Astrocyte of the cerebellum (primary cell): ENCODE data around the gene ADCY6.
"Not testable (repeated sequence)": the region's sequence is repeated elsewhere in the genome, so short reads cannot be mapped to it uniquely, and the experiment has no call there.

Experiments used
- DNase-seq: peaks from one replicate; pipeline ENCODE4 v3.0.0-alpha.2; 2011; ENCODE audit warnings: low read depth
- H3K4me3 ChIP-seq: 2 replicates; pipeline ENCODE4 v1.5.1; 2011; ENCODE audit warnings: mild to moderate bottlenecking, low read depth, low read length, moderate library complexity
- in situ Hi-C: cut with HindIII; loops from 2 replicates; pipeline ENCODE4 v1.10.0; 2017; ENCODE audit warnings: low sequenced_read_pairs
- TF ChIP-seq, protein P1 (sequence below): IDR thresholded peaks from 2 replicates; pipeline ENCODE4 v1.5.1; 2012; ENCODE audit warnings: low read length, low read depth, moderate library complexity, mild to moderate bottlenecking; ENCODE audit errors: missing control alignments

Gene ADCY6

DNA sequence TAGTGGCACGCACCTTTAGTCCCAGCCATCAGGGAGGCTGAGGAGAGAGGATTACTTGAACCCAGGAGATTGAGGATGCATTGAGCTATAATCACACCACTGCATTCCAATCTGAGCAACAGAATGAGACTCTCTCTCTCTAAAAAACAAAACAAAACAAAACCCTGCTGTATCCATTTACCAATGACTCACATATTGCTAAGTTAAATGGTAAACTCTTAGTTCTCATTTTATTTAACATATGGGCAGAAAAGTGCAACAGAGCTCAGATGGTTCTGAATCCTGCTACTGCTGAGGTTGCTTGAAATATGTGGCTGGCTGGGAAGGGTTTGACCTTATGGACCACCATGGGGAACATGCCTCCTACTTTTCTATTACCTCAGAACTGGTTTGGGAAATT is 38.7 kb downstream of the ADCY6 start:
- H3K4me3 ChIP-seq, result no peak overlapping the region
- no peak for DNase-seq

DNA sequence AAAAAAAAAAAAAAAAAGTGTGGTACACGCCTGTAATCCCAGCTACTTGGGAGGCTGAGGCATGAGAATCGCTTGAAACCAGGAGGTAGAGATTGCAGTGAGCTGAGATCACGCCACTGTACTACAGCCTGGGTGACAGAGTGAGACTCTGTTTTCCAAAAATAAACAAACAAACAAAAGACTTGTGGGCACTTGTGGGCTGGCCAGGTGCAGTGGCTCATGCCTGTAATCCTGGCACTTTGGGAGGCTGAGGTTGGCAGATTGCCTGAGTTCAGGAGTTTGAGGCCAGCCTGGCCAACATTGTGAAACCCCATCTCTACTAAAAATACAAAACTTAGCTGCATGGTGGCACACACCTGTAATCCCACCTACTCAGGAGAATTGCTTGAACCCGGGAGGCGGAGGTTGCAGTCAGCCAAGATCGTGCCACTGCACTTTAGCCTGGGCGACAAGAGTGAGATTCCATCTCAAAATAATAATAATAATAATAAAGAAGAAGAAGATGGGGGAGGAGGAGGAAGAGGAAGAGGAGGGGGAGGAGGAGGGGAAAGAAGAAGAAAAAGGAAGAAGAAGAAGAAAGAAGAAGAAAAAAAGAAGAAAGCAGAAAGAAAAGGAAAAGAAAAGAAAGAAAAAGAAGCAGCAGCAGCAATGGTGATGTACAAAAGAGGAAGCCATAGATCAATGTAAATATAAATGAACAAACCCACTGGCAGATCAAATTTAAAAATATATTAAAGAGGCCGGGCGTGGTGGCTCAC is 44.5 kb downstream of the ADCY6 start:
- in situ Hi-C loops, result no loop called here
- no peak overlapping the region for H3K4me3 ChIP-seq
- DNase-seq, result no peak
- TF ChIP-seq, protein P1, sequence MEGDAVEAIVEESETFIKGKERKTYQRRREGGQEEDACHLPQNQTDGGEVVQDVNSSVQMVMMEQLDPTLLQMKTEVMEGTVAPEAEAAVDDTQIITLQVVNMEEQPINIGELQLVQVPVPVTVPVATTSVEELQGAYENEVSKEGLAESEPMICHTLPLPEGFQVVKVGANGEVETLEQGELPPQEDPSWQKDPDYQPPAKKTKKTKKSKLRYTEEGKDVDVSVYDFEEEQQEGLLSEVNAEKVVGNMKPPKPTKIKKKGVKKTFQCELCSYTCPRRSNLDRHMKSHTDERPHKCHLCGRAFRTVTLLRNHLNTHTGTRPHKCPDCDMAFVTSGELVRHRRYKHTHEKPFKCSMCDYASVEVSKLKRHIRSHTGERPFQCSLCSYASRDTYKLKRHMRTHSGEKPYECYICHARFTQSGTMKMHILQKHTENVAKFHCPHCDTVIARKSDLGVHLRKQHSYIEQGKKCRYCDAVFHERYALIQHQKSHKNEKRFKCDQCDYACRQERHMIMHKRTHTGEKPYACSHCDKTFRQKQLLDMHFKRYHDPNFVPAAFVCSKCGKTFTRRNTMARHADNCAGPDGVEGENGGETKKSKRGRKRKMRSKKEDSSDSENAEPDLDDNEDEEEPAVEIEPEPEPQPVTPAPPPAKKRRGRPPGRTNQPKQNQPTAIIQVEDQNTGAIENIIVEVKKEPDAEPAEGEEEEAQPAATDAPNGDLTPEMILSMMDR, result no peak

More for the DNA sequence above, 38.7 kb downstream of the ADCY6 start:
- in situ Hi-C loops, result loop anchor here (5.0 kb wide), 1 partner anchor 47 kb away; no protein-coding TSS in a partner anchor
- TF ChIP-seq, protein P1, result no peak

DNA sequence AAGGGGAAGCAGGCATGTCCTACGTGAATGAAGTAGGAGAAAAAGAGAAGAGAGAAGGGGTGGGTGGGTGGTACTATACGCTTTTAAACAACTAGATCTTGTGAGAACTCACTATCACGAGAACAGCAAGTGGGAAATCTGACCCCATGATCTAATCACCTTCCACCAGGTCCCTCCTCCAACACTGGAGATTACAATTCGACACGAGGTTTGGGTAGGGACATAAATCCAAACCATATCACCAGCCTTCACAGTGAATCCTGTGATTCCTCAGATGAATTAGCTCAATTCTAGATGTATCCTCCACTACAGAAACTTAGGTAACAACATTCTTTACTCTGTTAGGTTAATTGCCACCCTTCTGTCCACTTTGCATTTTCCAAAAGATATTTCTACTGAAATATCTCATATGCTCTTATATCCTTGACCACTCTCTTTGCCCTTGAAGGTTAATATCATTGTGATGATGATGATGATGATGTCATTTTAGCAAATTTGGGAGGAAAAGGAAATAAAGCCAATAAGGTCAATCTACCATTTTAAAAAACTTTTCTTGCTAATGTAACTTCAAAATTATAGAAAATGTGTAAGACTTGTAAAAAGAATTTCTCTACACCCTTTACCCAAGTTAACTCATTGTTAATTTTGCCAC is 49.1 kb downstream of the ADCY6 start:
- no peak overlapping the region for H3K4me3 ChIP-seq
- TF ChIP-seq, protein P1, result no peak
- DNase-seq, result no peak
- in situ Hi-C loops, result no loop called here

DNA sequence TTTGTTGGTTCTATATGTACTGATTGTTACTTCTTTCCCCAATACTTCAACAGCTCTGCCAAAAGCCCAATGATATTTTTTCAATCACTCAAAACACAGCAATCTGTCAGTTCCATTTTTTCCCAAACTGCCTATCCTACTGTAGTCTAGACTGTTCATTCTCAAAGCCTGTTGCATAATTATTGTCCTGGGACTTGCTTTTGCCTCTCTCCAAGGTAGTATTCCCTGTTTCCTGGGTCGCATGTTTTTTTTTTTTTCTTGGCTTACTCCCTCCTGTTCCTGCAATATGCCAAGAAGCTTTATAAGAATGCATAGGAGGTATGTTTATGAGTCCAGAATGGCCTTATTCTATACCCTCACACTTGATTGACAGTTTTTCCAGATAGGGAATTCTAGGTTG is 52.4 kb downstream of the ADCY6 start:
- H3K4me3 ChIP-seq, result no peak overlapping the region
- in situ Hi-C loops, result no loop called here
- no peak for DNase-seq
- TF ChIP-seq, protein P1, result no peak

DNA sequence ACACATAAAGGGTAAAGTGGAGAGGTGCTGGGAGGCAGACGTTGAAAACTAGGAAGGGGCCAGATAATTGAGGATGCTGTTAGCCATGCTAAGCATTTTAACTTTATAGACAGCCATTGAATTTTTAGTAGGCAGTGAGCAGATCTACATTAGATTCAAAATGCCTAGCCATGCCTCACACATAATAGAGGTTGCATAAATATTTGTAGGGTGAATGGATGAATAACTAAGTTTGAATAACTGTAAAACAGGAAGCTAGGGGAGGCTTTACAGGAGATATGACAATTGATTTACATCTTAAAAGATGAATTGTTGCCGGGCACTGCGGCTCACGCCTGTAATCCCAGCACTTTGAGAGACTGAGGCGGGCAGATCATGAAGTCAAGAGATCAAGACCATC is 60.1 kb downstream of the ADCY6 start:
- H3K4me3 ChIP-seq, result no peak overlapping the region
- in situ Hi-C loops, result no loop called here
- DNase-seq, result no peak
- TF ChIP-seq, protein P1, result no peak

DNA sequence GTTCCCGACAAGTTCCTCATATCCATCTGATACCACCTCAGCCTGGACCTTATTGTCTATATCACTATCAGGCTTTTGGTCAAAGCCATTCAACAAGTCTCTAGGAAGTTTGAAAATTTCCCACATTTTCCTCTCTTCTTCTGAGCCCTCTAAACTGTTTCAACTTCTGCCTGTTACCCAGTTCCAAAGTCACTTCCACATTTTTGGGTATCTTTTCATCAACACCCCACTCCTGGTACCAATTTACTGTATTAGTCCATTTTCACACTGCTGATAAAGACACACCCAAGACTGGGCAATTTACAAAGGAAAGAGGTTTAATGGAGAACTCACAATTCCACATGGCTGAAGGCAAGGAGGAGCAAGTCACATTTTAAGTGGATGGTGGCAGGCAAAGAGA is 68.2 kb downstream of the ADCY6 start:
- H3K4me3 ChIP-seq, DNase-seq, in situ Hi-C loops: not testable (repeated sequence)

DNA sequence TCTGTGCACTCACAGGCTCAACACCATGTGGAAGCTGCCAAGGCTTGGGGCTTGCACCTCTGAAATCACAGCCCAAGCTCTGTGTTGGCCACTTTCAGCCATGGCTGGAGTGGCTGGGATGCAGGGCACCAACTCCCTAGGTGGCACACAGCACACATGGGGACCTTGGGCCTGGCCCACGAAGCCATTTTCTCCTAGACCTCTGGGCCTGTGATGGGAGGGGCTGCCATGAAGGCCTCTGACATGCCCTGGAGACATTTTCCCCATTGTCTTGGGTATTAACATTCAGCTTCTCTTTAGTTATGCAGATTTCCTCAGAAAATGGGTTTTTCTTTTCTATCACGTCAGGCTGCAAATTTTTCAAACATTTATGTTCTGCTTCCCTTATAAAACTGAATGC is 68.7 kb downstream of the ADCY6 start:
- DNase-seq, H3K4me3 ChIP-seq, in situ Hi-C loops: not testable (repeated sequence)

DNA sequence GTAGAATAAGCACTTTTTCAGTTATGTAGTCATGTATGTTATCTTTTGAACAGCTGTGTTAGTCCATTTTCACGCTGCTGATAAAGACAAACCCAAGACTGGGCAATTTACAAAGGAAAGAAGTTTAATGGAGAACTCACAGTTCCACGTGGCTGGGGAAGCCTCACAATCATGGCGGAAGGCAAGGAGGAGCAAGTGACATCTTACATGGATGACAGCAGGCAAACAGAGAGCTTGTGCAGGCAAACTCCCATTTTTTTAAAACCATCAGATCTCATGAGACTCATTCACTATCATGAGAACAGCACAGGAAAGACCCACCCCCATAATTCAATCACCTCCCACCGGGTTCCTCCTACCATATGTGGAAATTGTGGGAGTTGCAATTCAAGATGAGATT is 69.9 kb downstream of the ADCY6 start:
- in situ Hi-C loops, H3K4me3 ChIP-seq, DNase-seq: not testable (repeated sequence)
